Uterus (tissue), 4 donors: Measurements from ENCODE around the gene SH3BP2. TPM values are rescaled to one million over a fixed set of nuclear protein-coding genes. Genes with fewer than 3 reads are reported as not detected.

Source experiments
- DNase-seq, 2 donors: peaks; one replicate each; pipeline ENCODE4 v3.0.0-alpha.2; 2019 to 2020
- H3K27ac ChIP-seq, 2 donors: fragments of 200-600 bp; sonication (generic); 1 replicate in 1 of 2; 2 replicates in 1 of 2; pipeline ENCODE4 v1.5.1; 2016 to 2018
- H3K27me3 ChIP-seq, 2 donors: fragments of 200-600 bp; sonication (generic); one replicate each; pipeline ENCODE4 v1.5.1; 2018 to 2019; ENCODE audit warnings: control low read depth in 1 of 2
- H3K36me3 ChIP-seq, 2 donors: fragments of 200-600 bp; sonication (generic); one replicate each; pipeline ENCODE4 v1.5.1; 2019; ENCODE audit warnings: control low read depth in 1 of 2
- H3K4me1 ChIP-seq, 2 donors: fragments of 200-600 bp; sonication (generic); one replicate each; pipeline ENCODE4 v1.5.1; 2018 to 2019; ENCODE audit warnings: control low read depth in 1 of 2
- H3K4me3 ChIP-seq, 2 donors: fragments of 200-600 bp; sonication (generic); 1 replicate in 1 of 2; 2 replicates in 1 of 2; pipeline ENCODE4 v1.5.1; 2018 to 2019; ENCODE audit warnings: mild to moderate bottlenecking in 1 of 2
- H3K9me3 ChIP-seq, 2 donors: fragments of 200-600 bp; sonication (generic); one replicate each; pipeline ENCODE4 v1.5.1; 2019; ENCODE audit warnings: control low read depth in 1 of 2
- CTCF ChIP-seq, 4 experiments: fragments of 200-600 bp in 2 of 4; fragments of 450-650 bp in 2 of 4; sonication (generic) in 2 of 4; IDR thresholded peaks; one replicate each; pipeline ENCODE4 v1.5.1; 2016 to 2019; ENCODE audit warnings: antibody characterized with exemption in 4 of 4, mild to moderate bottlenecking in 2 of 4, moderate library complexity in 1 of 4
- POLR2A ChIP-seq, 2 donors: fragments of 450-650 bp; IDR thresholded peaks; one replicate each; pipeline ENCODE4 v1.6.1; 2016; ENCODE audit warnings: antibody characterized with exemption in 2 of 2, mild to moderate bottlenecking in 1 of 2, moderate library complexity in 1 of 2
- intact Hi-C: fragments of 100-400 bp; cut with DNase I; formaldehyde crosslinking; loops from one replicate; pipeline ENCODE4 v1.15.1; 2023; ENCODE audit warnings: low total_unique reads
- total RNA-seq, 4 donors: library from RNA; depleted of rRNA in 3 of 4; stranded (reverse); fragments of >200 nt in 3 of 4; gene quantifications; one replicate each; pipeline versions ENCODE4 v1.1.0 to v1.2.4, GENCODE V29; 2014 to 2023
- donor health status: DM: yes; HTN: yes; CAD: no.

Gene SH3BP2
- total RNA-seq, 4 donors from 2014 or later, result 6.4 to 50.0 (median 29.3) TPM

DNA sequence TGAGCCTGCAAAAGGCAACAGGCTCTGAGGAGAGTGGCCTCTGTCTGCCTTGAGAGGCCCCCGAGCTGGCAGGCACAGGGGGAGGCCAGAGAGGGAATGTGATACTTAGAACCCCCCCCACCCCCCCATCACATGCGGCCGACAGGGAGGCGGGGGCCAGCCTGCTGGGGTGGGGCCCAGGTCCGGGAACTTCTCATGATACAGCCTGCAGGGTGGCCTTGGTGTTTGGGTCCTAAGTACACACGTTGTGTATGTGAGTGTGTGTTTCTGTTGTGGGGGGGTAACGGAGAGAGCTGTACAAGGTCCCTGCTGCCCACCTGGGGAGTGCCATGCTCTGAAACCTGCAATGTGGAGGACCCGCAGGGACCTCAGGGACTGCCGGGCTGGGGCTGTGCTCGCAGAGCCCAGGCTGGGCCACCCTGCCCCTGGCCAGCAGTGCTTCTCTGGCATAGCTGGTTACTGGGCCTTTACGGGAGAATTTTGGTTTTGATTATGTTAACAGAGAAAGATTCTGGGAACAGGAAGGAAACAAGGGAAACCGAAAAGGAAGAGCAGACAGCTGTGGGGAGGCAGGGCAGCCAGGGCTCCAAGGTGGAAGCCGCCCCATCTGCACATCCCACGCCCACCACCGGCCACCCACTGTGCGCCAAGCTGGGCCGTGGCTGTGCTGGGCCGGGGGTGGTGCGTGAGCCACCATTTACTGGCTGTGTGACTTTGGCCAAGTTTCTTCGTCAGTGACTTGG lies 19.9 kb downstream of the SH3BP2 start:
- no peaks in the 10 kb centered on the region for H3K9me3 ChIP-seq
- intact Hi-C loops, result no loop called here
- H3K36me3 ChIP-seq, result no peaks in the 10 kb centered on the region
- no peak for DNase-seq
- no peaks in the 10 kb centered on the region for H3K27me3 ChIP-seq
- TF ChIP-seq CTCF (IDR thresholded peaks at IDR 0.05) (no peak), POLR2A (IDR thresholded peaks at IDR 0.05) (no peak)
- no peaks in the 10 kb centered on the region for H3K4me1 ChIP-seq
- H3K4me3 ChIP-seq, result peak overlapping the region; percentile 22 to 26
- H3K27ac ChIP-seq, result peak overlapping the region; percentile 35 to 59

- no peaks in the 10 kb centered on the region for H3K36me3 ChIP-seq
- no peaks in the 10 kb centered on the region for H3K4me1 ChIP-seq
- H3K27me3 ChIP-seq, result no peaks in the 10 kb centered on the region
- no peak for DNase-seq
- no peak overlapping the region for H3K27ac ChIP-seq
- no peak overlapping the region for H3K4me3 ChIP-seq
- intact Hi-C loops, result no loop called here
- TF ChIP-seq POLR2A (IDR thresholded peaks at IDR 0.05), result no peak
- no peak for TF ChIP-seq CTCF (IDR thresholded peaks at IDR 0.05)
- H3K9me3 ChIP-seq, result no peaks in the 10 kb centered on the region
Measured at GRCh38 chr4:2813446-2814405, 20.8 kb downstream of the SH3BP2 start.

DNA sequence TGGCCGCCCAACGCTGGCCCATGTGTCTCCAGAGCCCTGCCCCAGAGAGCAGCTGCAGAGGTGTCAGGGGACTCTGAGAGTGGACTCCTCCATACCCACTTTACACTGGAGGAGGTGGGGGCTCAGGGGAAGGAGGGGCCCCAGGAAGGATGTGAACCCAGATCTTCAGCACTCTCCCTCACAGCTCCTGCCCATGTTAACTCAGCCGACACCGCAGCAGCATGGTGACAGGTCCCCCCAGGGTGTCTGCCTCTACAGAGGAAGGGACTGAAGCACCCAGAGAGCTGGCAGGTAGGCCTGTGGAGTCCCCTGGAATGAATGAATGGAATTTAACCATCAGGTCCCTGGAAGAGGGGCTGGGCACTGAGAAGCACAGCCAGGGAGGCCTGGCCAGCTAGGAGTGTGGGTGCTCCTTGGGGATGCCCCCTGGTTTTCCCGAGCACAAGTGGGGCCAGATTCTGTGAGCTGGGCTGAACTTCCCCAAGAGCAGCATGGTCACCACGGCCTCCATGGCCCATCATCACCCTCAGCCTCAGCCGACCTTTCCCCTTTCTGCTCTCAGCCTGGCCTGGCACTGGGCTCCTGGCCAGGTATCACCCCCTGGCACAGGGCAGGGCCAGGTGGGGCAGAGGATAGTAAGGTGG lies 21.9 kb downstream of the SH3BP2 start:
- intact Hi-C loops, result no loop called here
- no peak overlapping the region for H3K27ac ChIP-seq
- H3K4me3 ChIP-seq, result no peak overlapping the region
- DNase-seq, result no peak
- no peaks in the 10 kb centered on the region for H3K9me3 ChIP-seq
- TF ChIP-seq POLR2A (IDR thresholded peaks at IDR 0.05) (no peak), CTCF (IDR thresholded peaks at IDR 0.05) (no peak)
- H3K36me3 ChIP-seq, result no peaks in the 10 kb centered on the region
- H3K27me3 ChIP-seq, result no peaks in the 10 kb centered on the region
- H3K4me1 ChIP-seq, result no peaks in the 10 kb centered on the region

DNA sequence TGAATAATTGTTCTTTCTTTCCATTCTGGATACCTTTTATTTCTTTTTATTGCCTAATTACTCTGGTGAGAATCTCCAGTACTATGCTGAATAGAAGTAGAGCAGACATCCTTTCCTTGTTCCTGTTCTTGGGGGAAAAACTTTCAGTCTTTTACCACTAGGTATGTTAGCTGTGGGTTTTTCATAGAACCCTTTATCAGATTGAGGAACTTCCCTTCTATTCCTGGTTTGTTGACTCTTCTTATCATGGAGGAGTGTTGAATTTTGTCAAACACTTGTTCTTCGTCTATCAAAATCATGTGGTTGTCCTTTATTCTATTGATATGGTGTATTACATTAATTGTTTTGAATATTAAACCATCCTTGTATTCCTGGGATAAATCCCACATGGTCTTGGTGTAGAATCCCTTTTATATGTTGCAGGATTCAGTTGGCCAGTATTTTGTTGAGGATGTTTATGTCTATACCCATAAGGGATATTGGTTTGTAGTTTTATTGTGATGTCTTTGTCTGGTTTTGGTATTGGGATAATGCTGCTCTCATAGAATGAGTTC lies 23.6 kb downstream of the SH3BP2 start:
- DNase-seq, result no peak
- H3K9me3 ChIP-seq, result no peaks in the 10 kb centered on the region
- H3K27me3 ChIP-seq, result no peaks in the 10 kb centered on the region
- no peaks in the 10 kb centered on the region for H3K36me3 ChIP-seq
- intact Hi-C loops, result no loop called here
- no peak overlapping the region for H3K4me3 ChIP-seq
- H3K4me1 ChIP-seq, result no peaks in the 10 kb centered on the region
- no peak overlapping the region for H3K27ac ChIP-seq
- TF ChIP-seq CTCF (IDR thresholded peaks at IDR 0.05) (no peak), POLR2A (IDR thresholded peaks at IDR 0.05) (no peak)
